Smooth muscle cell of bladder (primary cell): ENCODE data around the gene HTRA2. TPM values are rescaled to one million over a fixed set of nuclear protein-coding genes. Genes with fewer than 3 reads are reported as not detected.

Experiments used
- total RNA-seq: library from RNA; depleted of rRNA; stranded (reverse); fragments of >200 nt; gene quantifications from 2 replicates; pipeline ENCODE4 v1.2.3, GENCODE V29; 2014

HTRA2 gene
- total RNA-seq: 33.4 and 44.8 TPM in 2 replicates

DNA sequence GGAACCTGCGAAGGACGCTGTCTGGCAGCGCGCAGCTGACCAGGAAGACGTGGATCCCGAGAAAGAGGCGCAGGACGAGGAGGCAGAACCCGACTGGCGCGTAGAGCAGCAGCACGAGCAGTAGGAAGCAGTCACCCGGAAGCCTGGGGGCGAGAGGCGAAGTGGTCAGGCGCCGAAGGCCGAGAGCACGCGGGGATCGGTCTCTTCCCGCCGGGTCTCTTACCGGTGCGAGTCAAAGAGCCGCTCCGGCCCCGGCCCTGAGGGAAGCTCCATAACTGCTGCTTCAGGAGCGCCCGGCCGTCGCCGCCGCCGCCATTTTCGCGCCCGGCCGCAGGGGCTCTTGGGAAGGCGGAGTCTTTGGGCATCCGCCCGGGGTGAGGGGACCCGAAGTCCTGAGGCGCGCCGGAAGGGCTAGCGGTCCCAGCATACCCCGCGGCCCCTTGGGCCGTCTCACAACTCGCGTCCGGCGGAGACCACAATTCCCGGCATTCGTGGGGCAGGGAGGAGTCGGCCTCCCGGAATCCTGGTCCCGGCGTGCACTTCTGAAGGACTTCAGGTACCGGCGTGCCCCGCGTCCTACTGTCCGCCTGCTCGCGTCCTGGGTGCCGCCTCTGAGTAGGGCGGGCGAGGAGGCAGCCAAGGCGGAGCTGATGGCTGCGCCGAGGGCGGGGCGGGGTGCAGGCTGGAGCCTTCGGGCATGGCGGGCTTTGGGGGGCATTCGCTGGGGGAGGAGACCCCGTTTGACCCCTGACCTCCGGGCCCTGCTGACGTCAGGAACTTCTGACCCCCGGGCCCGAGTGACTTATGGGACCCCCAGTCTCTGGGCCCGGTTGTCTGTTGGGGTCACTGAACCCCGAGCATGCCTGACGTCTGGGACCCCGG lies at the start of gene HTRA2, which contains the start of gene AUP1:
Gene HTRA2 (plus strand): TSS at position 577 of the 882 bp plus-strand sequence. CDS start 74 bp downstream, at position 651.
Gene AUP1 (minus strand): TSS at position 350 of the 882 bp plus-strand sequence. CDS start 77 bp downstream, at position 273.

GRCh38 chr2:74482801-74483674 lies 46.7 kb upstream of the HTRA2 start, which contains the start of the genes CCDC142 and TTC31:
TSS of gene CCDC142 (minus strand) at chr2:74482998. CDS start at chr2:74482837, 161 bp downstream.
TSS of gene TTC31 (plus strand) at chr2:74483081. CDS start at chr2:74483096, 15 bp downstream.

DNA sequence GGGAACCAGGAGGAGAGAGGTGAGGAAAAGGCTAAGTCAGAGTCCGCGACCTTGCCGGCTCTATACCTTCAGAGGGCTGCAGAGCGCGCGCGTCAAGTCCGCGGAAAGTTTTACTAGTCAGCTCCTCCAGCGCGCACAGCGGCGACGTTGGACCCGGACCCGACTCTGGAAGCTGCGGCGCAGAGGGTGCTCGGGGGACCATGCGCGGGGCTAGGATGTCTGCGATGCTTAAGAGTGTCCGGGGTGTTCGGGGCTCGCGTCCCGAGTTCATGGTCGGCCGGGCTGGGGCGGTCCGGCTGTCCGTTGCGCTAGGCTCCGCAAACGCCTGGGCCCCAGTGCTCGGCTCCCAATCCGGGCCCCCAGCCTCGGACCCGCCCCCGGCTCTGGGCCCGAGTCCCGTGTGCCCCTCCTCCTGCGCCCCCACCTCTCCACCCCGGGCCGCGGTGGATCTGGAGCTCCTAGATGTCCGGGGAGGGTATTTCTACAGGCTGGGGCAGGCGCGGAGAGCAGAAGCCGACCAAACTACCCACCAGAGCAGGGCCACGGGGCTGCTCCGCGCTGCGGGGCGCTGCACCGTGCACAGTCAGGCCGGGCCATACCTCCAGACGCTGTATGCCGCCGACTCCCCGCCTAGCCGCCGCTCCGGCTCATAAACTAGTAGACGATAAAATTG lies 30.3 kb upstream of the HTRA2 start, which contains the start of gene LBX2:
Gene LBX2 (minus strand): TSS at position 337 of the 673 bp plus-strand sequence. CDS start 66 bp downstream, at position 271.

DNA sequence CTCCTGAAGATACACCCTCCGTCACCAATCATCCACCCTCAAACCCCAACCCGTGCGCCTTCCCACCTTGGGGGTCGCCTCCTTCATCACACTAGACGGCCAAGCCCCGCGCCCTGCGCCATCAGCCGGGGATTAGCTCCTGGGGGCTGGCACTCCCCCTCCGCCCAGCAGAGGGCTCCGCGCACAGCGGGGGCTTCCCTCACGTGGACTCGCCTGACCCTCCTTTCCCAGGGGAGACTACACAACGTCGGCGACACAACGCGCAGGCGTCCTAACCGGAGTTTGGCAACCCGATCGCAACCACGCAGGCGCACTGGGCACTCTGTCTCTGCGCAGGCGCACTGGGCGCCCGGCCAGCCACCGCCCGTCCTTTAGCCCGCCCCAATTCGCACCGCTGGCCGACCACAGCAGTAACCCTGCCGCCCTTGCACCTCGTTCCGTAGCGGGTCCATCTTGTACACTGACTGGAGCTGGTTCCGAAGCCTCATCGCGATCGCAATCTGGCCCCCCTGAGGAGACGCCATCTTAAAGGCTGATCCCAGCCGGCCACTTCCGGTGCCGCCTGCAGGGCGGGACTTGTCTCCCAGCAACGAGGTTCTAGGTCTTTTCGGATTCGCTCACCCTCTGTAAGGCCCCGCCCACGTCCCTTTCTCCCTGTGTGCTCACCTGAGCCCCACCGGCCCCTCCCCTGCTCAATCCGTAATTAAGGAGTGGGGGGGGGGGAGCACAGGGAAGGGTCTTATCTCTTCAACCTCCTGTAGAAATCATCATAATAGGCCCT lies 22.4 kb upstream of the HTRA2 start, which contains the start of gene PCGF1:
Gene PCGF1 (minus strand): TSS at position 551 of the 781 bp plus-strand sequence. CDS start 27 bp downstream, at position 524.

DNA sequence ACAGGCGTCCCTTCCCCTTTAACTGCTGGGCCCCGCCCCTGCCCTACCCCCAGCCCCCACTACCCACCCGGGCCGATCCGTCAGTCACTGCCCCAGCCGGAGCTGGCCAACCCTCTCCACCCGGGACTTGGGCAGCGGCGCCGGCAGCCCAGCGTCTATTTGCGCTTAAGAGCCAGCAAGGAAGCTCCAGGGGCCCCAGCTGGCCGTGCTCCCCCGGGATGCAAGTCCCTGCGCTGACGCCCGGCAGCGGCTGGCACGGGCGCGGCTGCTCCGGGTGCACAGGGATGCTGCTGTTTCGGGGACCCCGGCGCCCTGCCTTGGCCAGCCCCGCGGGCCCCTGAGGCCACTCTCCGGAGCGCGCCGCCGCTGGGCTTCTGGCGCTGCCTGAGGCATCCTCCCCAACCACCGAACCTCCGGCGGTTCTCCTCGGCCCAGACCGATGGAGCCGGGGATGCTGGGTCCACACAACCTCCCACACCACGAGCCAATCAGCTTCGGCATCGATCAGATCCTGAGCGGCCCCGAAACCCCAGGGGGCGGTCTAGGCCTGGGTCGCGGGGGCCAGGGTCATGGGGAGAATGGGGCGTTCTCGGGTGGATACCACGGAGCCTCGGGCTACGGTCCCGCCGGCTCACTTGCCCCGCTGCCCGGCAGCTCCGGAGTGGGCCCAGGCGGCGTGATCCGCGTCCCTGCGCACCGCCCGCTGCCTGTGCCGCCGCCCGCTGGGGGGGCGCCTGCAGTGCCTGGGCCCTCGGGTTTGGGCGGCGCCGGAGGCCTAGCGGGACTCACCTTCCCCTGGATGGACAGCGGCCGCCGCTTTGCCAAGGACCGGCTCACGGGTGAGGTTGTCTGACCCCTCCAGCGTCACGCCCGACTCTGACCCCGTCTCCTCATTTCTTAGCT lies 15.1 kb upstream of the HTRA2 start, which contains the start of gene TLX2:
Gene TLX2 (plus strand): TSS at position 83 of the 903 bp plus-strand sequence. CDS start 357 bp downstream, at position 440.

GRCh38 chr2:74525717-74526648 lies 3.8 kb upstream of the HTRA2 start, which contains the start of gene DQX1:
TSS of gene DQX1 (minus strand) at chr2:74526231. CDS start at chr2:74525729, 502 bp downstream.

GRCh38 chr2:74553892-74554819 lies 24.4 kb downstream of the HTRA2 start, which contains the start of the genes DOK1 and LOXL3:
TSS of gene DOK1 (plus strand) at chr2:74554720. CDS start at chr2:74554755, 35 bp downstream.
TSS of gene LOXL3 (minus strand) at chr2:74553942. CDS start at chr2:74552634, 1,308 bp downstream.

Other genes with a start within 250 kb of the HTRA2 start
- gene SLC4A5, start 186.5 kb upstream of the HTRA2 start, total RNA-seq: under 0.01 and 0.14 TPM in 2 replicates
- gene DCTN1, start 149.6 kb upstream of the HTRA2 start, total RNA-seq: 186 and 223 TPM in 2 replicates
- gene C2orf81, start 108.3 kb upstream of the HTRA2 start, total RNA-seq: 0.57 and 0.83 TPM in 2 replicates
- 26.6 and 29.6 TPM in 2 replicates for gene WDR54, start 108.2 kb upstream of the HTRA2 start, total RNA-seq
- gene RTKN, start 88.0 kb upstream of the HTRA2 start, total RNA-seq: 8.4 and 11.1 TPM in 2 replicates
- gene INO80B, start 74.8 kb upstream of the HTRA2 start, total RNA-seq: 14.9 and 16.4 TPM in 2 replicates
- 57.7 and 70.0 TPM in 2 replicates for gene WBP1, start 71.5 kb upstream of the HTRA2 start, total RNA-seq
- 56.0 and 63.0 TPM in 2 replicates for gene MOGS, start 64.6 kb upstream of the HTRA2 start, total RNA-seq
- 43.3 and 53.0 TPM in 2 replicates for gene MRPL53, start 57.3 kb upstream of the HTRA2 start, total RNA-seq
- 14.4 and 20.0 TPM in 2 replicates for gene CCDC142, start 46.9 kb upstream of the HTRA2 start, total RNA-seq
- 6.7 and 7.0 TPM in 2 replicates for gene TTC31, start 46.9 kb upstream of the HTRA2 start, total RNA-seq
- 1.3 and 2.9 TPM in 2 replicates for gene LBX2, start 30.3 kb upstream of the HTRA2 start, total RNA-seq
- 19.9 and 24.5 TPM in 2 replicates for gene PCGF1, start 22.2 kb upstream of the HTRA2 start, total RNA-seq
- not detected in 2 replicates for gene TLX2, start 15.5 kb upstream of the HTRA2 start, total RNA-seq
- gene DQX1, start 3.7 kb upstream of the HTRA2 start, total RNA-seq: under 0.01 TPM in 1 of 2 replicates, not detected in the other
- 62.7 and 91.3 TPM in 2 replicates for gene AUP1, start 227 bp upstream of the HTRA2 start, total RNA-seq
- gene LOXL3, start 24.0 kb downstream of the HTRA2 start, total RNA-seq: 34.4 and 57.5 TPM in 2 replicates
- 21.9 and 27.9 TPM in 2 replicates for gene DOK1, start 24.8 kb downstream of the HTRA2 start, total RNA-seq
- under 0.01 TPM in 1 of 2 replicates, not detected in the other for gene M1AP, start 118.4 kb downstream of the HTRA2 start, total RNA-seq
- 4.1 and 4.4 TPM in 2 replicates for gene SEMA4F, start 124.3 kb downstream of the HTRA2 start, total RNA-seq